ENCODE data around the gene HSF4. TPM values are rescaled to one million over a fixed set of nuclear protein-coding genes. Genes with fewer than 3 reads are reported as not detected.

HSF4 gene
- total RNA-seq, 1 donor from 2014 or later, result 5.7 TPM

DNA sequence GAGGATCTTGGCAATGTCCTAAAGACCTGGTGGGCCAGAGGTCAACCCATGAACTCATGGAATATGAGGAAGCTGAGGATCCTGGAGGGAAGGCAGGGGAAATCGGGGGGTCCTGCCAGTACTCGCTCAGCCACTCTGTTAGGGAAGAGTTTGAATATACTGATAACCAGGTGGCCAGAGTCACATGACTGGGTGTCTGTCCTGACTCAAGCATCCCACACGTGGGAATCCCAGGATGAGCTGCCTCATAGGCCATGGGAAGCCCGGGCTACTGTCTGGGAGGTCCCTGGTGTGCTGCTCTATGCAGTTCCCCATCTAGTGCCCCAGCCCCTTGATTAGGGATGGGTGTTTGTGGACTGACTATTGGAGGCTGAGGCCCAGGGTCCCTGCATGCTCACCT lies 23.8 kb downstream of the HSF4 start:
- no peak for DNase-seq (ENCODE audit: low spot score)
- H3K36me3 Mint-ChIP-seq (ENCODE audit: low read depth, unreplicated experiment), result peaks cover 12% of the 10 kb centered on the region
- no peaks in the 10 kb centered on the region for H3K9me3 Mint-ChIP-seq (ENCODE audit: unreplicated experiment)
- H3K4me3 Mint-ChIP-seq (ENCODE audit: unreplicated experiment), result peak overlapping the region; percentile 71
- H3K27ac Mint-ChIP-seq (ENCODE audit: unreplicated experiment), result no peak overlapping the region
- H3K27me3 Mint-ChIP-seq (ENCODE audit: unreplicated experiment), result peaks cover 15% of the 10 kb centered on the region
- TF ChIP-seq, protein P1, sequence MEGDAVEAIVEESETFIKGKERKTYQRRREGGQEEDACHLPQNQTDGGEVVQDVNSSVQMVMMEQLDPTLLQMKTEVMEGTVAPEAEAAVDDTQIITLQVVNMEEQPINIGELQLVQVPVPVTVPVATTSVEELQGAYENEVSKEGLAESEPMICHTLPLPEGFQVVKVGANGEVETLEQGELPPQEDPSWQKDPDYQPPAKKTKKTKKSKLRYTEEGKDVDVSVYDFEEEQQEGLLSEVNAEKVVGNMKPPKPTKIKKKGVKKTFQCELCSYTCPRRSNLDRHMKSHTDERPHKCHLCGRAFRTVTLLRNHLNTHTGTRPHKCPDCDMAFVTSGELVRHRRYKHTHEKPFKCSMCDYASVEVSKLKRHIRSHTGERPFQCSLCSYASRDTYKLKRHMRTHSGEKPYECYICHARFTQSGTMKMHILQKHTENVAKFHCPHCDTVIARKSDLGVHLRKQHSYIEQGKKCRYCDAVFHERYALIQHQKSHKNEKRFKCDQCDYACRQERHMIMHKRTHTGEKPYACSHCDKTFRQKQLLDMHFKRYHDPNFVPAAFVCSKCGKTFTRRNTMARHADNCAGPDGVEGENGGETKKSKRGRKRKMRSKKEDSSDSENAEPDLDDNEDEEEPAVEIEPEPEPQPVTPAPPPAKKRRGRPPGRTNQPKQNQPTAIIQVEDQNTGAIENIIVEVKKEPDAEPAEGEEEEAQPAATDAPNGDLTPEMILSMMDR (IDR thresholded peaks at IDR 0.05; ENCODE audit: unreplicated experiment), result no peak
- peaks cover 49% of the 10 kb centered on the region for H3K4me1 Mint-ChIP-seq (ENCODE audit: unreplicated experiment)

DNA sequence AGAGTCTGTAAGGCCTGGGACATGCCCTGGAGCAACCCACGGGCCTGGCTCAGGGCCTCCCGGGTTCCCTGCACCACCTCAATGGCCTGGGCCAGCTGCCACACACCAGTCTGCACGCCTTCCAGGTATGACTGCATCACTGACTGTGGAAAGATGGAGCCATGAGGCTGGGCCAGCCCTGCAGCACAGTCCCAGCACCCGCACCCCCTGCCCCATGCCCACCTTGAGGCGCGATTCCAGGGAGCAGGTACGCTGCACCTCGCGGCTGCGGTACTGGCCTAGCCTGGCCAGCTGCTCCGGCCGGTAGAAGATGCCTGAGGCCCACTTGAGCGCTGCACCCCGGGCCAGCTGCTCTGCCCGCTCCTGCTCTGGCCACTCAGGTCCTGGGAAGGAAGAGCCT lies 24.3 kb downstream of the HSF4 start:
- Mint-ChIP-seq H3K9me3 (ENCODE audit: unreplicated experiment) (no peaks in the 10 kb centered on the region), H3K27ac (ENCODE audit: unreplicated experiment) (no peak overlapping the region), H3K27me3 (ENCODE audit: unreplicated experiment) (peaks cover 15% of the 10 kb centered on the region), H3K4me1 (ENCODE audit: unreplicated experiment) (peaks cover 54% of the 10 kb centered on the region), H3K36me3 (ENCODE audit: low read depth, unreplicated experiment) (peaks cover 17% of the 10 kb centered on the region), H3K4me3 (ENCODE audit: unreplicated experiment) (no peak overlapping the region)
- no peak for DNase-seq (ENCODE audit: low spot score)
- TF ChIP-seq, protein P1 (IDR thresholded peaks at IDR 0.05; ENCODE audit: unreplicated experiment), result no peak

DNA sequence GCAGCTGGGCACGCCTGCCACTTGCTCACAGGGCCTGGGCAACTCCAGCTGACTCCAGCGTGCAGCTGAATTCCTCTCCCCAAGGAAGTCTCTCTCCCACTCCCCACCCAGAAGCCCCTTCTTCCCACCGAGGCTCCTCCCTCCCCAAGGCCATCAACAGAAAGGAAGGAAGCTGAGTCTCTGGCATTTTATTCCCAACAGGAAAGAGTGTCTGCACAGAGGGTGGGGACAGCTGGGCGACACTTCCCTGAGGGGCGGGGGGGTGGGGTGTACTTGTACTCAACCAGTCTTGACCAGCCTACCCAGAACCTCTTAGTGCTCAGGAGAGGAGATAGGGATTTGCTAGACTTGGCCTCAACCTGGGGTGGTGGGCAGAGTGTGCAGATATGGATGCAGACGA lies 25.5 kb downstream of the HSF4 start, which contains the start of gene EXOC3L1:
Gene EXOC3L1 (minus strand): TSS at position 96 of the 400 bp plus-strand sequence. CDS start 460 bp downstream, outside the sequence.
- peaks cover 64% of the 10 kb centered on the region for H3K4me1 Mint-ChIP-seq (ENCODE audit: unreplicated experiment)
- H3K36me3 Mint-ChIP-seq (ENCODE audit: low read depth, unreplicated experiment), result peaks cover 27% of the 10 kb centered on the region
- DNase-seq (ENCODE audit: low spot score), result no peak
- H3K9me3 Mint-ChIP-seq (ENCODE audit: unreplicated experiment), result no peaks in the 10 kb centered on the region
- TF ChIP-seq, protein P1 (IDR thresholded peaks at IDR 0.05; ENCODE audit: unreplicated experiment), result no peak
- H3K27me3 Mint-ChIP-seq (ENCODE audit: unreplicated experiment), result peaks cover 15% of the 10 kb centered on the region
- H3K27ac Mint-ChIP-seq (ENCODE audit: unreplicated experiment), result peak within 1 kb of the TSS; percentile 91
- H3K4me3 Mint-ChIP-seq (ENCODE audit: unreplicated experiment), result peak within 1 kb of the TSS; percentile 87

DNA sequence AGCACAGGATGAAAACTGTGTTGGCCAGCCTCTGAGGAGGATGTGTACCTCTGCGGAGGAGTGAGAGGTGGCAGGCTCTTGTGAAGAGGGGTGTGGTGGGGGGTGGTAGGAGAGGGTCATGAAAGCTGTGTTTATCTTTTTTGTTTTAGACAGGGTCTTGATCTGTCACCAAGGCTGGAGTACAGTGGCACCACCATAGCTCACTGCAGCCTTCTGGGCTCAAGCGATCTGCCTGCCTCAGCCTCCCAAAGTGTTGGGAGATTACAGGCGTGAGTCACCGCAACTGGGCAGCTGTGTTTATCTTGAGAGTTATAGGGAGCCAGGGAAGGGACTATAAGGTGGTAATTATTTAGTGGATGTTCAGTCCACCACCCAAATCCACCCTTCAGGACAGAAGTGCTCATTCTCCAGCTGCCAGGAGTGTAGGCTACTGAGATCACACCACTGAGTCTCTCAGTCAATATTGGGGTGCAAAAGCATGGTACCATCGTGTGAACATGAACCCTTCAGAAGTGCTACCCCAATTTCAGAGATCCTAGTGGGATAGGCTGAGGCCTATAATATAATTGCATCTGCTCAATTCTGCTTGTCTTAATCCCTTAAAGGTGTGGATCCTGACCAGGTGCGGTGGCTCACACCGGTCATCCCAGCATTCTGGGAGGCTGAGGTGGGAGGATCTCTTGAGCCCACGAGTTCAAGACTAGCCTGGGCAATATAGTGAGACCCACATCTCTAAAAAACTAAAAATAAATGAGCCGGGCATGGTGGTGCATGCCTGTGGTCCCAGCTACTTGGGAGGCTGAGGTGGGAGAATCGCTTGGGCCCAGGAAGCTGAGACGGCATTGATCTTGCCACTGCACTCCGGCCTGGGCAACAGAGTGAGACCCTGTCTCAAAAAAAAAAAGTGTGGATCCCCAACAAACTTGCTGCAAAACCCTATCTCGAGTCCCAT lies 26.2 kb downstream of the HSF4 start:
- Mint-ChIP-seq H3K27ac (ENCODE audit: unreplicated experiment) (peak overlapping the region; percentile 91), H3K36me3 (ENCODE audit: low read depth, unreplicated experiment) (peaks cover 27% of the 10 kb centered on the region), H3K4me3 (ENCODE audit: unreplicated experiment) (peak overlapping the region; percentile 83), H3K9me3 (ENCODE audit: unreplicated experiment) (no peaks in the 10 kb centered on the region), H3K4me1 (ENCODE audit: unreplicated experiment) (peaks cover 64% of the 10 kb centered on the region), H3K27me3 (ENCODE audit: unreplicated experiment) (peaks cover 15% of the 10 kb centered on the region)
- DNase-seq (ENCODE audit: low spot score), result no peak
- TF ChIP-seq, protein P1 (IDR thresholded peaks at IDR 0.05; ENCODE audit: unreplicated experiment), result no peak

Data from endothelial cell (in vitro differentiated cells).